Ishikawa (cell line): ENCODE results near the gene GSC.

Experiments
- CEBPB ChIP-seq: IDR thresholded peaks from 2 replicates; pipeline ENCODE4 v1.6.1; 2012
- CREB1 ChIP-seq: IDR thresholded peaks from 2 replicates; pipeline ENCODE4 v1.6.1; 2012; ENCODE audit warnings: low read depth
- EP300 ChIP-seq: IDR thresholded peaks from 2 replicates; pipeline ENCODE4 v1.6.1; 2012; ENCODE audit warnings: borderline replicate concordance
- FOXM1 ChIP-seq: IDR thresholded peaks from 2 replicates; pipeline ENCODE4 v1.6.1; 2012; ENCODE audit warnings: low read depth, borderline replicate concordance
- NFIC ChIP-seq: IDR thresholded peaks from 2 replicates; pipeline ENCODE4 v1.6.1; 2012
- RAD21 ChIP-seq: IDR thresholded peaks from 2 replicates; pipeline ENCODE4 v1.6.1; 2012; ENCODE audit warnings: low read depth
- REST ChIP-seq: IDR thresholded peaks from 2 replicates; pipeline ENCODE4 v1.6.1; 2012; ENCODE audit warnings: low read depth, mild to moderate bottlenecking
- TAF1 ChIP-seq: IDR thresholded peaks from 2 replicates; pipeline ENCODE4 v1.6.1; 2012; ENCODE audit warnings: low read depth, mild to moderate bottlenecking
- TCF12 ChIP-seq: IDR thresholded peaks from 2 replicates; pipeline ENCODE4 v1.6.1; 2012; ENCODE audit warnings: low read depth
- TEAD4 ChIP-seq: IDR thresholded peaks from 2 replicates; pipeline ENCODE4 v1.6.1; 2012
- USF1 ChIP-seq: IDR thresholded peaks from 2 replicates; pipeline ENCODE4 v1.6.1; 2012
- ZBTB7A ChIP-seq: IDR thresholded peaks from 2 replicates; pipeline ENCODE4 v1.6.1; 2012; ENCODE audit warnings: low read depth
- TF ChIP-seq, protein P1 (sequence below): IDR thresholded peaks from 2 replicates; pipeline ENCODE4 v1.6.1; 2012

GRCh38 chr14:94816113-94816512, 46.2 kb upstream of the GSC start:
- TF ChIP-seq TCF12 (no peak), RAD21 (no peak), CREB1 (no peak), FOXM1 (no peak), TAF1 (no peak), ZBTB7A (no peak), CEBPB (no peak), USF1 (no peak), NFIC (no peak), TEAD4 (no peak), REST (no peak), EP300 (no peak)
- TF ChIP-seq, protein P1, sequence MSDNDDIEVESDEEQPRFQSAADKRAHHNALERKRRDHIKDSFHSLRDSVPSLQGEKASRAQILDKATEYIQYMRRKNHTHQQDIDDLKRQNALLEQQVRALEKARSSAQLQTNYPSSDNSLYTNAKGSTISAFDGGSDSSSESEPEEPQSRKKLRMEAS = no peak
